Measurements from ENCODE around the gene TRIP12. TPM values are rescaled to one million over a fixed set of nuclear protein-coding genes. Genes with fewer than 3 reads are reported as not detected.

Gene TRIP12
- total and polyA plus RNA-seq, 2 of the 8 experiments (the other 6 are each of a cell fraction or from before 2014, with no cell fraction given), result 23.1 to 174 TPM

- Histone ChIP-seq H4K91ac (replicated peaks; ENCODE audit: insufficient read length, low read length) (no peak overlapping the region), H3K14ac (ENCODE audit: insufficient read length) (no peak overlapping the region), H3K23ac (ENCODE audit: insufficient read length) (no peak overlapping the region), H2BK12ac (ENCODE audit: low read depth, low read length) (no peak overlapping the region), H3K9ac (replicated peaks in 1 of 4; ENCODE audit: extremely low read depth in 1 of 4, low read depth in 3 of 4, low read length in 3 of 4) (no peak overlapping the region), H3K4me1 (replicated peaks in 1 of 4; ENCODE audit: control insufficient read depth in 3 of 4, insufficient read depth in 4 of 4, low read length in 3 of 4) (no peaks in the 10 kb centered on the region), H3K4me2 (ENCODE audit: insufficient read depth in 1 of 2, low read depth in 2 of 2, low read length in 2 of 2) (no peak overlapping the region), H3K27me3 (replicated peaks in 1 of 4; ENCODE audit: control insufficient read depth in 3 of 4, extremely low read depth in 1 of 4, insufficient read depth in 3 of 4, low read length in 3 of 4) (peaks cover 0 to 1% (median 0%) of the 10 kb centered on the region in 4 experiments; a peak in 1 of 7 replicates), H2BK120ac (replicated peaks; ENCODE audit: low read depth, low read length) (no peak overlapping the region), H3K4ac (replicated peaks; ENCODE audit: insufficient read length, low read depth, low read length) (no peak overlapping the region), H4K8ac (ENCODE audit: extremely low read depth, insufficient read depth, low read length) (no peak overlapping the region), H2BK15ac (ENCODE audit: low read length) (no peak overlapping the region), H3K79me1 (ENCODE audit: low read depth, low read length) (no peaks in the 10 kb centered on the region), H3K23me2 (ENCODE audit: low read depth, low read length) (no peaks in the 10 kb centered on the region), H4K5ac (ENCODE audit: insufficient read length, low read depth, low read length) (no peak overlapping the region), H3K4me3 (ENCODE audit: extremely low read depth in 1 of 4, insufficient read depth in 2 of 4, low read depth in 3 of 4, low read length in 4 of 4) (no peak overlapping the region), H2BK20ac (ENCODE audit: low read length) (no peak overlapping the region), H3K9me3 (ENCODE audit: insufficient read depth in 2 of 2, low read depth in 1 of 2, low read length in 1 of 2) (no peaks in the 10 kb centered on the region), H2BK5ac (ENCODE audit: low read depth, low read length) (no peak overlapping the region), H3K79me2 (ENCODE audit: control insufficient read depth in 1 of 2, insufficient read depth in 2 of 2, low read length in 2 of 2) (no peaks in the 10 kb centered on the region), H3K56ac (replicated peaks; ENCODE audit: insufficient read length, low read depth, low read length) (no peak overlapping the region), H2AK5ac (ENCODE audit: low read depth, low read length) (no peak overlapping the region), H4K20me1 (replicated peaks in 1 of 2; ENCODE audit: control insufficient read depth in 1 of 2, insufficient read depth in 2 of 2, low read length in 2 of 2) (no peaks in the 10 kb centered on the region), H3K27ac (ENCODE audit: low read depth, low read length) (no peak overlapping the region), H3K36me3 (ENCODE audit: control insufficient read depth in 2 of 4, insufficient read depth in 4 of 4, low read length in 3 of 4) (peaks cover 6 to 49% (median 11%) of the 10 kb centered on the region in 4 experiments; a peak in 6 of 8 replicates), H2AFZ (ENCODE audit: low read length) (no peak overlapping the region), H3K18ac (ENCODE audit: extremely low read depth, low read length) (no peak overlapping the region)
- ChIA-PET CTCF (ENCODE audit: partially characterized antibody) (interaction anchor here (1.2 to 2.3 kb wide), 4 partner anchors 11 to 95 kb away, joined by 4 to 12 read pairs (median 6); no protein-coding TSS in a partner anchor), POLR2A (ENCODE audit: partially characterized antibody) (interaction anchor here (1.0 to 1.1 kb wide), 2 partner anchors 14 to 126 kb away, joined by 3 to 4 read pairs; no protein-coding TSS in a partner anchor)
- DNase-seq (ENCODE audit: low read depth in 1 of 2, low spot score in 2 of 2), result no peak
- TF ChIP-seq BRCA1 (IDR thresholded peaks at IDR 0.05; ENCODE audit: low read depth, low read length) (no peak), TCF12 (IDR thresholded peaks at IDR 0.05; ENCODE audit: low read depth, low read length) (no peak), HDAC6 (IDR thresholded peaks at IDR 0.05; ENCODE audit: low read depth, low read length) (no peak), SUZ12 (IDR thresholded peaks at IDR 0.05; ENCODE audit: low read length) (no peak)
- FAIRE-seq, result no peak
- WGBS, 2 experiments (ENCODE audit: extremely low coverage in 1 of 2, insufficient coverage in 1 of 2, insufficient read length in 1 of 2, insufficient replicate concordance in 2 of 2, low coverage in 1 of 2, low lambda C conversion rate in 2 of 2, missing lambda C conversion rate in 1 of 2), result 89% methylated on average over 4 of the region's 4 CpGs; no CpG with 5 or more reads in 1 of the 2 experiments
Measured at GRCh38 chr2:229815342-229815741, 106.5 kb downstream of the TRIP12 start.
